Gastroesophageal sphincter (tissue), 3 donors: ENCODE data around the gene JPT2.

Experiments
- CTCF ChIP-seq, 4 experiments: fragments of 200-600 bp in 2 of 4; fragments of 450-650 bp in 2 of 4; sonication (generic) in 1 of 4; IDR thresholded peaks; one replicate each; pipeline ENCODE4 v1.5.1; 2017 to 2019; ENCODE audit warnings: antibody characterized with exemption in 4 of 4, mild to moderate bottlenecking in 2 of 4, moderate library complexity in 2 of 4
- POLR2A ChIP-seq, 2 donors: fragments of 450-650 bp; IDR thresholded peaks; one replicate each; pipeline ENCODE4 v1.6.1; 2017; ENCODE audit warnings: antibody characterized with exemption in 2 of 2, mild to moderate bottlenecking in 2 of 2, moderate library complexity in 1 of 2
- POLR2AphosphoS5 ChIP-seq: sonication (generic); formaldehyde crosslinking; IDR thresholded peaks from one replicate; pipeline ENCODE4 v1.6.1; 2017; ENCODE audit warnings: antibody characterized with exemption

GRCh38 chr16:1654505-1655268, 23.4 kb upstream of the JPT2 start:
- TF ChIP-seq CTCF (IDR thresholded peaks at IDR 0.05) (no peak), POLR2A (IDR thresholded peaks at IDR 0.05) (no peak), POLR2AphosphoS5 (no peak)
